Embryonic facial prominence (tissue), 1 donor: Measurements from ENCODE around the gene BPIFB3.

ENCODE experiments used
- DNase-seq: peaks from one replicate; pipeline ENCODE4 v3.0.0-alpha.2; 2016; ENCODE audit errors: extremely low spot score

The BPIFB3 gene

GRCh38 chr20:33053291-33054106, at the start of gene BPIFB3:
BPIFB3 (plus strand) TSS chr20:33053903; CDS start chr20:33055436, 1,533 bp downstream.
- DNase-seq = no peak

DNA sequence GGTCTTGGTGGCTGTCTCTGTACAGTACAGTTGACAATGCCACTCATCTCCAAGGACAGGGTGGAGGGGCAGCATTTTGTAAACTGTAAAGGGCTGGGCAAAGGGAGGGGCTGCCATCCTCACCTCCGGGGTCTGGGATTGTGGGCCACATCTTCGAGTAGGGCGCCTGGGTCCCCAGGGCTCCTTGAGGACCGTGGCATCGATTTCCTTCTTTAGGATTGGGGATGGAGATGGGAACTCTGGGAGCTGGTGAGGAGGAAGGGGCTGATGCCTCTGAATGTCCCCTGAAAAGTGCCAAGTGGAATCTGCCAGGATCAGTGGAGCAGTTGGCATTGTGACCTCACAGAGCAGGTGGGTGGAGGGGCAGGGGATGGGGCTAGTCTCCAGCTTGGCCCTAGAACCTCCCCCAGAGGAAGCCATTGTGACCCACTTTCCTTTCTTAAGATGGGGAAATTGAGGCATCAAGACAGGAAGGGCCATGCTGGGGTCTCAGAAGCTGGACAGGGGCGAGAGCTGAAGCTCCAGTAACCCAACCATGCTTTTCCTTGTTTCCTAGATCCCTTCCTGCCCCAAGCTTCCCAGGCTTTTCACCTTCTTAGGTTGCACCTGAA, 49.5 kb upstream of the BPIFB3 start, which contains the start of gene SUN5:
Gene SUN5 (minus strand): TSS at position 293 of the 611 bp plus-strand sequence. CDS start 93 bp downstream, at position 200.
- DNase-seq = no peak

DNA sequence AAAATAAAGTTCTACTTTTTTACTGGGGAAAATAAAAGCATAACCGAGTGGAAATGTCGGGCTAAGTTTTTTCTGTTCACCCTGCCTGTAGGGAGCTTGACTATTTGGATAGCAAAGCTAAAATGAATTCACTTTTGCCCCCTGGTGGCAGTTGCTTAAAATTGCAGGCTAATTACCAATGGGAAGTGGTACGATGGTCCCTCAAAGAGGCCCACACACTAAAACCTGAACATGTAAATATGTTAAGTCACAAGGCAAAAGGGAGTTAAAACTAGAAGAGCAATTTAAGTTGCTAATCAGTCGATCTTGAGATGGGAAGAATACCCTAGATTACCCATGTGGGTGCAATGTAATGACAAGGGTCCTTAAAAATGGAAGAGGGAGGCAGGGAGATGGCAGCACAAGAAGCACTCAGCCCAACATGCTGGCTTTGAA, 48.6 kb upstream of the BPIFB3 start:
- no peak for DNase-seq

DNA sequence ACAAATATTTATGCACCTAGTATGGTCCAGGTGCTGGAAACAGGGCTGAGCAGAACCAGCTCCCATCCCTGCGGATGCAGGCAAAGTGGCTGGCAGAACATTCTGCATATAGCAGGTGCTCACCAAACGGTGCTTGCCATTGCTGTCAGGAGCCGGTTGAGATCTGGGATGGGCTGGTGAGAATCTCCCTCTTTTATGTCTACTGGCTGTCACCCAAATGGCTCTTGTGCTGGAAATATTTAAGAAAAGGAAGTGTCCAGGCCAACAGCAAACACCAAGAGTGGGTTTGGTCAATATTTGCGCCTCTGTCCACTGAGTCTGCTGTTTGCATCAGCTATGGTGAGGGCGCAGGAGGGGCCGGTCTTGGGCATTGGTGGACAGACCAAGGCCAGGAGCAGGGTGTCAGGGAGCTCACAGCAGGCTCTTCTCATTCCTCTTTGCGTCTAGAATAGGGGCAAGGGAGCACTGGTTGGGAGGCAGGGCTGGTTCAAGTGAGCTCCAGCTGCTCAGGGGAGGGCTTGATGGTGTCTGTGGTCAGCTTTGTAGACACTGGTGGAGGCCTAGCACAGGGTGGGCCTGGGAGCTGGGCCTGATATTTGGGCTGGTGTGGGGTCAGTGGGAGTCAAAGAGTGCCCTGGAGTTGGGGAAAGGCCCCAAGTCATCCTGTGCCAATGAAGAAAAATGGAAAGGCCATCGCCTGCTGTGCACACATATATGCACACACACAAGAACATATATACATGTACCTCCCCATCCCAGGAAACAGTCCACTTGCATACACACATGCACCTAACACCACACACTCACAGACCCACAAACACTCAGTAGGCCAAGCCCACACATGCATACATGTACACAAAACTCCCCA, 47.6 kb upstream of the BPIFB3 start:
- no peak for DNase-seq

DNA sequence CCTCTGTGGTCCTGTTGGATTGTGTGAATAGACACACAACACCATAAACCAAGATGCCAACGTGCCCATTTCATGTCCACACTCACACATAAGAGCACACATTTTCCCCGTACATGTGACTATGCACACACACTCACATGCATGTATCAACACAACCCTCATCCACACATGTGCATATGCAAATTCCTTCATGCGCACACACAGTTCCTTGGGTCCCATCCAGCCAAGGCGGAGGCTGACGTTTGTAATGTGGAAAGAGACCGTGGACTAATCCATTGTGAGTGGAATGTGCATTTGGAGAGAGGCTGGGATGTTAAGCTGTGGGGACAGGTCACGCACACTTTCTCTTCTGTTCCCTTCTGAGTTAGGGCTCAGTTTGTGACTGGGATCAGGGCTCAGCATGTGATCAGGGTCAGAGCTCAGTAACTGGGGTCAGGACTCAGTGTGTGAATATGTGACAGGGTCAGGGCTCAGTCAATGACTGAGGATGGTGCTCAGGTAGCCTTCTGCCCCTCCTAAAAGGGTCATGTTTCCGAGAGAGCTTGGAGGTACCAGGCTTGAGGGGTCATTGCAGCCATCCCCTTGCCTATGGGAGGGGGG, 46.8 kb upstream of the BPIFB3 start:
- DNase-seq = no peak

GRCh38 chr20:33007376-33008335, 46.0 kb upstream of the BPIFB3 start, which contains the start of gene BPIFB2:
BPIFB2 (plus strand) TSS chr20:33007704; CDS start chr20:33008575, 871 bp downstream.
- no peak for DNase-seq

- no peak for DNase-seq
Measured at GRCh38 chr20:33008336-33009213, 45.1 kb upstream of the BPIFB3 start.

- no peak for DNase-seq
Measured at GRCh38 chr20:33009214-33010132, 44.2 kb upstream of the BPIFB3 start.

DNA sequence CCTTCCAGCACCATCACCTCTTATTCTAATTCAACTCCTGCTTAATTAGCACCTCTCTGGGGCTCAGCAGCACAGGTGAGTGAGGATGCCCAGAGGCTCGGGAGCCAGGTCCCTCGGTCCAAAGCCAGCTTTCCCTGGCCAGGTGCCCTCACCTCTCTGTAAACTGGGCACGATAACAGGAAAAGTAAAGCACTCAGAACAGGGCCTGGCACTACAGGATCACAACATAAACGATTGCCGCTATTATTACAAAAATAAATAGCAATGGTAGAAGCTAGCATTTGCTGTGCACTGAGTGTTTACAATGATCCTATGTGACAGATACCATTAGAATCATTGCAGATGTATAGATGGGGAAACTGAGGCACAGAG, 43.6 kb upstream of the BPIFB3 start:
- no peak for DNase-seq

- DNase-seq = no peak
Measured at GRCh38 chr20:33010674-33011449, 42.8 kb upstream of the BPIFB3 start.

- no peak for DNase-seq
Measured at GRCh38 chr20:33012327-33013189, 41.1 kb upstream of the BPIFB3 start.

DNA sequence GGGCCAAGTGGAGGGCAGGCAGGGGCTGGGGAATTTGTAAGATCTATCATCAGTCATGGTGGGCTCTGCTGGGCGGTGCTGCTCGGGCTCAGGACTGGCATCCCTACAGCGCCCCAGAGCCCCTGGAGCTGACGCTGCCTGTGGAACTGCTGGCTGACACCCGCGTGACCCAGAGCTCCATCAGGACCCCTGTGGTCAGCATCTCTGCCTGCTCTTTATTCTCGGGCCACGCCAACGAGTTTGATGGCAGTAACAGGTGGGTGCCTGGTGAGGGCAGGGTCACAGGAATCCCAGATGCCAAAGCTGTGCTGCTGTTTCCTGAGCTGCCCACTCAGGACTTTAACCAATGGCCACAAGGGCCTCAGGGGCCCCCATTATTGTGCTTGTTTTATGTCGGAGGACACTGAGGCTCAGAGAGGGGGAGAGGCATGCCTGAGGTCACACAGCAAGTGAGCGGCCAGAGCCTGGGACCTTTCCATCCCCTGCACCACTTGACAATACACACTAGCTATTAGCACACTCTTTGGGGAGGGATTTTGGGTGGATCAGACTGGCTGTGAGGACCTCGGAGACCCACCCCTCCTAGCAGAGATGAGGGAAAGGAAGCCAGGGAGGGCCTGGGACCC, 39.9 kb upstream of the BPIFB3 start:
- no peak for DNase-seq

GRCh38 chr20:33014336-33015113, 39.2 kb upstream of the BPIFB3 start:
- DNase-seq = no peak

DNA sequence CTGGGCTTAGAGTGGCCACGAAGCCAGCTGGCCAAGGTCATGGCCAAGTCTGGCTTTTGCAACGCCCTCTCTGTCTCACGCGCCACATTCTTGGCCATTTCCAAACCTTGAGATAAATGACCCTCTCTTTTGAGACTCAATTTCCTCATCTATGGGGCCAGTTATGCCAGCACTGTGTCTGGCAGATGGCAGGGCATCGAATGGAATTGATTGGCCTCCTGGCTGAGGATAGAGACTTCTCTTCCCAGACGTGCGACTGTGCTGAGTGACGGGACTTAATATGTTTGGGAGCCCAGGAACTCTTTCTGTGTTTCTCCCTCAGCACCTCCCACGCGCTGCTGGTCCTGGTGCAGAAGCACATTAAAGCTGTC, 38.6 kb upstream of the BPIFB3 start:
- DNase-seq = no peak
